Measurements from ENCODE around the gene NANP. TPM values are rescaled to one million over a fixed set of nuclear protein-coding genes. Genes with fewer than 3 reads are reported as not detected.

The NANP gene
- total RNA-seq, 1 experiment from 2014 or later, result 7.5 TPM

- no peaks in the 10 kb centered on the region for H3K4me1 ChIP-seq (replicated peaks; ENCODE audit: insufficient read depth)
- H4K20me1 ChIP-seq (ENCODE audit: insufficient read depth), result no peaks in the 10 kb centered on the region
- H3K36me3 ChIP-seq (ENCODE audit: low read depth), result no peaks in the 10 kb centered on the region
- no peak overlapping the region for H3K4me2 ChIP-seq
- CTCF ChIA-PET, result interaction anchor here (0.6 kb wide), 1 partner anchor 331 kb away, joined by 3 read pairs; no protein-coding TSS in a partner anchor
- intact Hi-C loops (cut with micrococcal nuclease; ENCODE audit: unreplicated experiment), result no loop called here
- no peaks in the 10 kb centered on the region for H3K9me3 ChIP-seq (ENCODE audit: insufficient read depth, low read depth)
- DNase-seq, result no peak
- H3F3A ChIP-seq (ENCODE audit: insufficient read depth, low read depth), result no peaks in the 10 kb centered on the region
- H3K27me3 ChIP-seq (ENCODE audit: insufficient read depth, low read depth), result no peaks in the 10 kb centered on the region
- H2AFZ ChIP-seq, result no peak overlapping the region
- H3K79me2 ChIP-seq (ENCODE audit: low read depth), result no peaks in the 10 kb centered on the region
- H3K9me2 ChIP-seq (ENCODE audit: insufficient read depth), result no peaks in the 10 kb centered on the region
- POLR2A ChIA-PET (ENCODE audit: unreplicated experiment), result no interaction called here
- no peak overlapping the region for H3K4me3 ChIP-seq
- BruUV-seq (replicated peaks), result no TSS peak
- H3K27ac ChIP-seq, result no peak overlapping the region
- TF ChIP-seq, protein P1, sequence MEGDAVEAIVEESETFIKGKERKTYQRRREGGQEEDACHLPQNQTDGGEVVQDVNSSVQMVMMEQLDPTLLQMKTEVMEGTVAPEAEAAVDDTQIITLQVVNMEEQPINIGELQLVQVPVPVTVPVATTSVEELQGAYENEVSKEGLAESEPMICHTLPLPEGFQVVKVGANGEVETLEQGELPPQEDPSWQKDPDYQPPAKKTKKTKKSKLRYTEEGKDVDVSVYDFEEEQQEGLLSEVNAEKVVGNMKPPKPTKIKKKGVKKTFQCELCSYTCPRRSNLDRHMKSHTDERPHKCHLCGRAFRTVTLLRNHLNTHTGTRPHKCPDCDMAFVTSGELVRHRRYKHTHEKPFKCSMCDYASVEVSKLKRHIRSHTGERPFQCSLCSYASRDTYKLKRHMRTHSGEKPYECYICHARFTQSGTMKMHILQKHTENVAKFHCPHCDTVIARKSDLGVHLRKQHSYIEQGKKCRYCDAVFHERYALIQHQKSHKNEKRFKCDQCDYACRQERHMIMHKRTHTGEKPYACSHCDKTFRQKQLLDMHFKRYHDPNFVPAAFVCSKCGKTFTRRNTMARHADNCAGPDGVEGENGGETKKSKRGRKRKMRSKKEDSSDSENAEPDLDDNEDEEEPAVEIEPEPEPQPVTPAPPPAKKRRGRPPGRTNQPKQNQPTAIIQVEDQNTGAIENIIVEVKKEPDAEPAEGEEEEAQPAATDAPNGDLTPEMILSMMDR (conservative IDR thresholded peaks at IDR 0.05), result no peak
- TF ChIP-seq EZH2 (IDR thresholded peaks at IDR 0.05; ENCODE audit: low read depth), result no peak
Observed at GRCh38 chr20:25573288-25574251, 50.2 kb downstream of the NANP start.

- no peak for DNase-seq
- Histone ChIP-seq H4K20me1 (ENCODE audit: insufficient read depth) (no peaks in the 10 kb centered on the region), H3K79me2 (ENCODE audit: low read depth) (no peaks in the 10 kb centered on the region), H3K4me1 (replicated peaks; ENCODE audit: insufficient read depth) (no peaks in the 10 kb centered on the region), H2AFZ (no peak overlapping the region), H3F3A (ENCODE audit: insufficient read depth, low read depth) (no peaks in the 10 kb centered on the region), H3K36me3 (ENCODE audit: low read depth) (no peaks in the 10 kb centered on the region), H3K9me2 (ENCODE audit: insufficient read depth) (no peaks in the 10 kb centered on the region), H3K27me3 (ENCODE audit: insufficient read depth, low read depth) (no peaks in the 10 kb centered on the region), H3K4me3 (no peak overlapping the region), H3K9me3 (ENCODE audit: insufficient read depth, low read depth) (no peaks in the 10 kb centered on the region), H3K27ac (no peak overlapping the region), H3K4me2 (no peak overlapping the region)
- TF ChIP-seq EZH2 (IDR thresholded peaks at IDR 0.05; ENCODE audit: low read depth), result no peak
- TF ChIP-seq, protein P1 (conservative IDR thresholded peaks at IDR 0.05), result no peak
- intact Hi-C loops (cut with micrococcal nuclease; ENCODE audit: unreplicated experiment), result no loop called here
- no TSS peak for BruUV-seq (replicated peaks)
- POLR2A ChIA-PET (ENCODE audit: unreplicated experiment), result no interaction called here
- CTCF ChIA-PET, result no interaction called here
Observed at GRCh38 chr20:25571817-25572216, 52.0 kb downstream of the NANP start.

DNA sequence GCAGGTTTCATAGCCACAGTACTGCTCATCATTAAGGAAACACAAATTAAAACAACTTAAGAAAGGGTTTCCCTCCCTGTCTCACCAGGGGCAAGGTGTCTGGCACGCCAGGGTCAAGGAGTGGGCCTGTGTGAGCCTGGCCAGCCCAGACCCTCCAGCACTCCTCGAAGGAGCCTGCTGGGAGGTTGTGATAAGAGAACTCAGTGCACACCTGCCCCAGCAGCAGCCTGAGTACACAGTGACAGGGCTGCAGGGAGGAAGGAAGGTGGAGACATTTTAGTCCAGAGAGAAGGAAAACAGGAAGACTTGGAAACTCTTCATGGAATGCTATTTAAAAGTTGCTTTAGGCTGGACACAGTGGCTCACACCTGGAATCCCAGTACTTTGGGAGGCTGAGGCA lies 52.6 kb downstream of the NANP start:
- Histone ChIP-seq H3K4me2 (no peak overlapping the region), H3K4me1 (replicated peaks; ENCODE audit: insufficient read depth) (no peaks in the 10 kb centered on the region), H3K4me3 (no peak overlapping the region), H3K36me3 (ENCODE audit: low read depth) (no peaks in the 10 kb centered on the region), H3F3A (ENCODE audit: insufficient read depth, low read depth) (no peaks in the 10 kb centered on the region), H2AFZ (no peak overlapping the region), H3K27me3 (ENCODE audit: insufficient read depth, low read depth) (no peaks in the 10 kb centered on the region), H3K79me2 (ENCODE audit: low read depth) (no peaks in the 10 kb centered on the region), H3K9me2 (ENCODE audit: insufficient read depth) (no peaks in the 10 kb centered on the region), H3K9me3 (ENCODE audit: insufficient read depth, low read depth) (no peaks in the 10 kb centered on the region), H3K27ac (no peak overlapping the region), H4K20me1 (ENCODE audit: insufficient read depth) (no peaks in the 10 kb centered on the region)
- CTCF ChIA-PET, result no interaction called here
- POLR2A ChIA-PET (ENCODE audit: unreplicated experiment), result no interaction called here
- no TSS peak for BruUV-seq (replicated peaks)
- DNase-seq, result no peak
- intact Hi-C loops (cut with micrococcal nuclease; ENCODE audit: unreplicated experiment), result no loop called here
- TF ChIP-seq, protein P1 (conservative IDR thresholded peaks at IDR 0.05), result no peak
- TF ChIP-seq EZH2 (IDR thresholded peaks at IDR 0.05; ENCODE audit: low read depth), result no peak

Data from PC-9 (cell line).